Measurements from ENCODE around the gene DHX38. TPM values are rescaled to one million over a fixed set of nuclear protein-coding genes. Genes with fewer than 3 reads are reported as not detected.

Gene DHX38
- total and polyA plus RNA-seq, 2 of the 13 experiments (the other 11 are each of a cell fraction or from before 2014, with no cell fraction given): 54.4 to 85.9 TPM

DNA sequence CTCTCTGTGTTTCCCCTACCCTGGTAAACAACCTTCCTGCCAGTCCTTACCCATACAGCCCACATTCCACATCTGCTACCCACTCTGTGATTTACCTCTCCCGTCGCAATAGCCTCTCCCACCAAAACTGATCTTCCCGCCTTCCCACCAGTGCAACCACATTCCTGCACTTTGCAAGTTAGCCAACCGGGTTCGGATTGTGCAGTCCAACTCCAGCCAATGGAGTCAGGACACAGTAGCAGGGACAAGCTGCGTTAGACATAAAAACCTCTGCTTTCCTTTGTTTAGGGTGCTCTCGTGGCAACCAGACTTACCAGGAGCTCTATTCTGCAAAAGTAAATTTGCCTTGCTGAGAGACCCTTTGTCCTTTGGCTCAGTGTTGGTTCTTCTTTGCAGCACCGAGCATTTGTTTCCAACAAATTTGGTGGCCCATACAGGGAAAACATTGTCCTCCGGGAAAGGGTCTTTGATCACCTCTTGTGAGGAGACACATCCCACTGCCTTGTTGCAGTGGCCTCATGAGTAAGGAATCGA is 29.2 kb upstream of the DHX38 start (continued):
- TF ChIP-seq, protein P1, sequence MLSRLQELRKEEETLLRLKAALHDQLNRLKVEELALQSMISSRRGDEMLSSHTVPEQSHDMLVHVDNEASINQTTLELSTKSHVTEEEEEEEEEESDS (CRISPR knock-in tag; IDR thresholded peaks at IDR 0.05; ENCODE audit: borderline replicate concordance): peak; percentile 67; the same call in 1 of the 2 replicates
- TF ChIP-seq ZNF678 (CRISPR knock-in tag; IDR thresholded peaks at IDR 0.05): no peak
- TF ChIP-seq ZC3H4 (CRISPR knock-in tag; IDR thresholded peaks at IDR 0.05; ENCODE audit: borderline replicate concordance): peak; percentile 59; the same call in 1 of the 2 replicates
- 0 out of 4 replicates have a peak, but pooled peaks of 1 of the 2 experiments have one; percentile 15 for TF ChIP-seq POLR2A (IDR thresholded peaks at IDR 0.05; ENCODE audit: insufficient read depth in 1 of 2, low read depth in 2 of 2, low read length in 2 of 2)
- no peak for TF ChIP-seq HMG20B (CRISPR knock-in tag; conservative IDR thresholded peaks at IDR 0.05)
- TF ChIP-seq ZNF577 (CRISPR knock-in tag; IDR thresholded peaks at IDR 0.05; ENCODE audit: borderline replicate concordance, low read depth): no peak
- peak; percentile 32; the same call in 1 of the 2 replicates for TF ChIP-seq ZC3H13 (CRISPR knock-in tag; IDR thresholded peaks at IDR 0.05)
- TF ChIP-seq RBM22 (optimal IDR thresholded peaks at IDR 0.05; ENCODE audit: low read length): peak; percentile 52
- TF ChIP-seq, protein P2, sequence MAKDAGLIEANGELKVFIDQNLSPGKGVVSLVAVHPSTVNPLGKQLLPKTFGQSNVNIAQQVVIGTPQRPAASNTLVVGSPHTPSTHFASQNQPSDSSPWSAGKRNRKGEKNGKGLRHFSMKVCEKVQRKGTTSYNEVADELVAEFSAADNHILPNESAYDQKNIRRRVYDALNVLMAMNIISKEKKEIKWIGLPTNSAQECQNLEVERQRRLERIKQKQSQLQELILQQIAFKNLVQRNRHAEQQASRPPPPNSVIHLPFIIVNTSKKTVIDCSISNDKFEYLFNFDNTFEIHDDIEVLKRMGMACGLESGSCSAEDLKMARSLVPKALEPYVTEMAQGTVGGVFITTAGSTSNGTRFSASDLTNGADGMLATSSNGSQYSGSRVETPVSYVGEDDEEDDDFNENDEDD (CRISPR knock-in tag; IDR thresholded peaks at IDR 0.05; ENCODE audit: borderline replicate concordance): 0 out of 2 replicates have a peak, but pooled peaks have one; percentile 13
- TF ChIP-seq, protein P3, sequence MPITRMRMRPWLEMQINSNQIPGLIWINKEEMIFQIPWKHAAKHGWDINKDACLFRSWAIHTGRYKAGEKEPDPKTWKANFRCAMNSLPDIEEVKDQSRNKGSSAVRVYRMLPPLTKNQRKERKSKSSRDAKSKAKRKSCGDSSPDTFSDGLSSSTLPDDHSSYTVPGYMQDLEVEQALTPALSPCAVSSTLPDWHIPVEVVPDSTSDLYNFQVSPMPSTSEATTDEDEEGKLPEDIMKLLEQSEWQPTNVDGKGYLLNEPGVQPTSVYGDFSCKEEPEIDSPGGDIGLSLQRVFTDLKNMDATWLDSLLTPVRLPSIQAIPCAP (CRISPR knock-in tag; IDR thresholded peaks at IDR 0.05; ENCODE audit: low read depth): no peak
- no peak for TF ChIP-seq ZNF235 (CRISPR knock-in tag; IDR thresholded peaks at IDR 0.05; ENCODE audit: borderline replicate concordance)
- TF ChIP-seq ZNF44 (CRISPR knock-in tag; IDR thresholded peaks at IDR 0.05): 0 out of 2 replicates have a peak, but pooled peaks have one; percentile 12
- TF ChIP-seq ZMYM2 (CRISPR knock-in tag; IDR thresholded peaks at IDR 0.05): 0 out of 2 replicates have a peak, but pooled peaks have one; percentile 36
- no peak for TF ChIP-seq ZNF143 (CRISPR knock-in tag; IDR thresholded peaks at IDR 0.05)
- TF ChIP-seq ZNF777 (CRISPR knock-in tag; IDR thresholded peaks at IDR 0.05): no peak
- TF ChIP-seq, protein P4, sequence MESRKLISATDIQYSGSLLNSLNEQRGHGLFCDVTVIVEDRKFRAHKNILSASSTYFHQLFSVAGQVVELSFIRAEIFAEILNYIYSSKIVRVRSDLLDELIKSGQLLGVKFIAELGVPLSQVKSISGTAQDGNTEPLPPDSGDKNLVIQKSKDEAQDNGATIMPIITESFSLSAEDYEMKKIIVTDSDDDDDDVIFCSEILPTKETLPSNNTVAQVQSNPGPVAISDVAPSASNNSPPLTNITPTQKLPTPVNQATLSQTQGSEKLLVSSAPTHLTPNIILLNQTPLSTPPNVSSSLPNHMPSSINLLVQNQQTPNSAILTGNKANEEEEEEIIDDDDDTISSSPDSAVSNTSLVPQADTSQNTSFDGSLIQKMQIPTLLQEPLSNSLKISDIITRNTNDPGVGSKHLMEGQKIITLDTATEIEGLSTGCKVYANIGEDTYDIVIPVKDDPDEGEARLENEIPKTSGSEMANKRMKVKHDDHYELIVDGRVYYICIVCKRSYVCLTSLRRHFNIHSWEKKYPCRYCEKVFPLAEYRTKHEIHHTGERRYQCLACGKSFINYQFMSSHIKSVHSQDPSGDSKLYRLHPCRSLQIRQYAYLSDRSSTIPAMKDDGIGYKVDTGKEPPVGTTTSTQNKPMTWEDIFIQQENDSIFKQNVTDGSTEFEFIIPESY (CRISPR knock-in tag; IDR thresholded peaks at IDR 0.05): peak; percentile 11; the same call in 1 of the 2 replicates
- no peak for TF ChIP-seq ZNF333 (CRISPR knock-in tag; IDR thresholded peaks at IDR 0.05; ENCODE audit: borderline replicate concordance)
- TF ChIP-seq SOX13 (IDR thresholded peaks at IDR 0.05): no peak
- 0 out of 4 replicates have a peak, but pooled peaks of 1 of the 2 experiments have one; percentile 24 for TF ChIP-seq SOX13 (CRISPR knock-in tag; conservative IDR thresholded peaks at IDR 0.05 in 1 of 2, IDR thresholded peaks at IDR 0.05 in 1 of 2)
- TF ChIP-seq HHEX (CRISPR knock-in tag; IDR thresholded peaks at IDR 0.05): no peak
- no peak for TF ChIP-seq ZNF136 (CRISPR knock-in tag; IDR thresholded peaks at IDR 0.05; ENCODE audit: low read depth)
- TF ChIP-seq FOXC1 (CRISPR knock-in tag; IDR thresholded peaks at IDR 0.05; ENCODE audit: borderline replicate concordance): 0 out of 2 replicates have a peak, but pooled peaks have one; percentile 61
- 0 out of 2 replicates have a peak, but pooled peaks have one; percentile 34 for TF ChIP-seq SALL1 (CRISPR knock-in tag; IDR thresholded peaks at IDR 0.05)
- TF ChIP-seq BHLHE40 (IDR thresholded peaks at IDR 0.05; ENCODE audit: low read length): no peak
- no peak for TF ChIP-seq SMYD3 (CRISPR knock-in tag; IDR thresholded peaks at IDR 0.05)
- TF ChIP-seq ZSCAN31 (CRISPR knock-in tag; IDR thresholded peaks at IDR 0.05; ENCODE audit: low read depth): no peak
- TF ChIP-seq, protein P5, sequence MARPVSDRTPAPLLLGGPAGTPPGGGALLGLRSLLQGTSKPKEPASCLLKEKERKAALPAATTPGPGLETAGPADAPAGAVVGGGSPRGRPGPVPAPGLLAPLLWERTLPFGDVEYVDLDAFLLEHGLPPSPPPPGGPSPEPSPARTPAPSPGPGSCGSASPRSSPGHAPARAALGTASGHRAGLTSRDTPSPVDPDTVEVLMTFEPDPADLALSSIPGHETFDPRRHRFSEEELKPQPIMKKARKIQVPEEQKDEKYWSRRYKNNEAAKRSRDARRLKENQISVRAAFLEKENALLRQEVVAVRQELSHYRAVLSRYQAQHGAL (CRISPR knock-in tag; IDR thresholded peaks at IDR 0.05; ENCODE audit: not compliant biosample characterization): no peak
